ENCODE results near the gene CCND1.

Gene CCND1

DNA sequence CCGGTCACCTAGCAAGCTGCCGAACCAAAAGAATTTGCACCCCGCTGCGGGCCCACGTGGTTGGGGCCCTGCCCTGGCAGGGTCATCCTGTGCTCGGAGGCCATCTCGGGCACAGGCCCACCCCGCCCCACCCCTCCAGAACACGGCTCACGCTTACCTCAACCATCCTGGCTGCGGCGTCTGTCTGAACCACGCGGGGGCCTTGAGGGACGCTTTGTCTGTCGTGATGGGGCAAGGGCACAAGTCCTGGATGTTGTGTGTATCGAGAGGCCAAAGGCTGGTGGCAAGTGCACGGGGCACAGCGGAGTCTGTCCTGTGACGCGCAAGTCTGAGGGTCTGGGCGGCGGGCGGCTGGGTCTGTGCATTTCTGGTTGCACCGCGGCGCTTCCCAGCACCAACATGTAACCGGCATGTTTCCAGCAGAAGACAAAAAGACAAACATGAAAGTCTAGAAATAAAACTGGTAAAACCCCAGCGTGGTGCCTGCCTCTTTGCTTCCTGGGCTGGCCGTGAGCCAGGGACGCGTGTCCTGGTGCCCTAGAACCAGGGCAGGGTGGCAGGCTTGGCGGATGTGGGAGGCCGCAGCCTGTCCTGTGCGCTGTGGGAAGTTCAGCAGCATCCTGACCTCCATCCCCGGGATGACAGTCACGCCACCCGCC is 13.2 kb downstream of the CCND1 start:
- no peak for DNase-seq

DNA sequence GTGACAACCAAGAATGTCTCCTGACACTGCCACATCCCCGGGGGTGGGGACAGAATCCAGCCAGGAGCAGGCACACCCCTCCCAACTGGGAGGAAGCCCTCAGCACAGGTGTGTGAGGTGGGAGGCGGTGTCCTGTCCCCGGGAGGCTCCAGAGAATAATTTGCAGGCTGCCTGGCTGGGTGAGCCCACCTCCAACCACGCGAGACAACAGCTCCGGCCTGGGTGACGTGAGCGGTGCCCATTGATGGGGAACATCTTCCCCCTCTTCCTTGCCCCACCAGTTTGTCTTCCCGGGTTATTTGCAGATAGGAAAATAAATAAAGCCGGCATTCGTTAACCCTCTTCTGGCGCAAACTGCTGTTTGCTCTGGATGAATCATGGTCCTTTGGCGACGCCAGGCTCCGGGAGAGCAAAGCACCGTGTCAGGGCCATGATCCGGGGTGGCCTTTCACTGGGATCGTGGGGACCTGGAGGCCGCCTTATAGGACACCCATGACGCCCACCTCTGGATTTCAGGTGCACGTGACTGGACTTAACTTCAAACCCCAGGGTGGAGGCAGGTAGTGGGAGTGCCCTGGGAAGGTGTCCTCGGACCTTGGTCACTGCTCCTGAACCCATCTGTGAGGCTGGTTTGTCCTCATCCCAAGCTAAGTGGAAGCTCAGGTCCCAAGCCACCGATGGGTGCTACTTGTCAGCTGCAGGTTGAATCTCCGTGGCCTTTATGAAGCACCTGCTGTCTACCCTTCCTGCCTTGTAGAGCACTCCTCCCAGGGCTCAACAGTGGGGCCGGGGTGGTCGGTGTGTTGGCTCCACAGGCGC is 13.9 kb downstream of the CCND1 start:
- DNase-seq, result no peak

- no peak for DNase-seq
Measured at GRCh38 chr11:69655479-69656428, 14.8 kb downstream of the CCND1 start.

- DNase-seq, result no peak
Measured at GRCh38 chr11:69656536-69657455, 15.8 kb downstream of the CCND1 start.

- DNase-seq, result no peak
Measured at GRCh38 chr11:69657456-69657910, 16.5 kb downstream of the CCND1 start.

- DNase-seq, result no peak
Measured at GRCh38 chr11:69657911-69658625, 17.1 kb downstream of the CCND1 start.

- DNase-seq, result no peak
Measured at GRCh38 chr11:69658626-69659450, 17.9 kb downstream of the CCND1 start.

- no peak for DNase-seq
Measured at GRCh38 chr11:69659591-69659990, 18.6 kb downstream of the CCND1 start.

DNA sequence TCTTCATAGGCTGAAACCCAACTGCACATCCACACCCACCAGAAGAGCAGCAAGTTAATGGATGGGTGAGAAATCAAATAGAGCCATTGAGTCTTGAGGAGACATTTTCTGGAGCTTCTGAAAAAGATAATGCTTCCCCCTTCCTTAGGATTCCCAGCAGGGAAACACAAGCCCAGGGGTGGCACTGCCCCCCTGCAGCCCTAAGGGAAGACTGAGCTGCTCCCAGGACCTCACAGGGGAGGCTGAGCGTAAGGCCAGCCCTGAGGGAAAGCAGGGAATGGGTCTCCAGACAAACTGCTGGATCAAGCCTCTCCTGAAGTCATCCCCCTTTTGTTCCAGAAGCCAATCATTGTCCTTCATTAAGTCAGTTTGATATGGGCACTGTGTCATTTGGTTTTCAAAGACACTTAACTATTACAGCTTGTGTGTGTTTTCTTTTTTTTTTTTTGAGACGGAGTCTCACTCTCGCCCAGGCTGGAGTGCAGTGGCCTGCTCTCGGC is 19.1 kb downstream of the CCND1 start:
- no peak for DNase-seq

DNA sequence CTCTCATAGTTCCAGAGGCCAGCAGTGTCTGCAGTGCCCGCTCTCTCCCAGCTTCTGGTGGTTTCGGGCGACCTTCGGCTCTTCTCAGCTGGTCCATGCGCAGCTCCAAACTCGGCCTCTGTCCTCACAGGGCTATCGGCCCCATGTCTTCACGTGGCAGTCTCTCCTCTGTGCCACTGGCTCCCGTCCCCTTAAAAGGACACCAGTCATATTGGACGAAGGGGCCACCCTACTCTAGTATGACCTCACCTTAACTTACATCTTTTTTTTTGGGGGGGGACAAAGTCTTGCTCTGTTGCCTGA is 20.4 kb downstream of the CCND1 start:
- no peak for DNase-seq

- no peak for DNase-seq
Measured at GRCh38 chr11:69662021-69662698, 21.2 kb downstream of the CCND1 start.

- no peak for DNase-seq
Measured at GRCh38 chr11:69662806-69663205, 21.9 kb downstream of the CCND1 start.

GRCh38 chr11:69663326-69663725 is 22.4 kb downstream of the CCND1 start:
- no peak for DNase-seq

DNA sequence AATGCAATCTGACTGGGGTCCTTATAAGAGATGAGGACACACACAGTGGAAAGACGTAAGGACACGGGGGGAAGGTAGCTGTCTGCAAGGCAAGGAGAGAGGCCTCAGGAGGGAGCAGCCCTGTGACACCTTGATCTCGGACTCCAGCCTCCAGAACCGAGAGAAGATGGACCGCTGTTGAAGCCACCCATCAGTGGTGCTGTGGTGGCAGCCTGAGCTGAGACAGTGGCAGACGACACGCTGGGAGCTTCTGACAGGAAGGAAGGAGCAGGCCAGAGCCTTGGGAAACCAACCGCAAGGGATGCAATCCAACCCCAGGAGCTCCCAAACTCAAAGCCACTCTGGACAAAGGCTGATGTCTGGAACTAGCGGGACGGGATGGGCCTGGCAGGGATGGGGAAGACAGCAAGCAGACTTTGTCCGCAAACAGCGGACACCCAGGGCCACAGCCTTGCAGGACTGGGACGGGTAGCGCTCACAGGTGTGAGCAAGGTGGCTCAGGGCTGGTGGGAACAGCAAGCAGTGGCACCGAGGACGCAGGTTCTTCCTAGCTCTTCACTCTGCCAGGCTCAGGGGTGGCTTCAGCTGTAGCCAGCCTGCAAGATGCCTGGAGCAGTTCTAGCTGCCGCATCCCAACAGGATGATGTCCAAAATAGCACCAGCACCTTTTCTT is 23.3 kb downstream of the CCND1 start:
- no peak for DNase-seq

GRCh38 chr11:69664901-69665300 is 23.9 kb downstream of the CCND1 start:
- DNase-seq, result no peak

DNA sequence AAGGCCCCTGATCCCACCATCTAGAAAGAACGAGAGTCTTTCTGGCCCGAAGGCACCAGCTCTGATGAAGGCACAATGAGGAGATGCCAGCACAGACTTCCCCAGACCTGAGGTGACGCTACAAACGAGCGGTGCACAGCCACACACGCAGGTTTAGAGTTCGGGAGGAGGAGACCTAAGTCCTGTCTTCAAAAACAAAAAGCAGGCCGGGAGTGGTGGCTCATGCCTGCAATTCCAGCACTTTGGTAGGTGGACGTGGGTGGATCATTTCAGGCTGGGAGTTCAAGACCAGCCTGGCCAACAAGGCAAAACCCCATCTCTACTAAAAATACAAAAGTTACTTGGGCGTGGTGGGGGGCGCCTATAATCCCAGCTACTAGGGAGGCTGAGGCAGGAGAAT is 24.7 kb downstream of the CCND1 start:
- DNase-seq, result no peak

DNA sequence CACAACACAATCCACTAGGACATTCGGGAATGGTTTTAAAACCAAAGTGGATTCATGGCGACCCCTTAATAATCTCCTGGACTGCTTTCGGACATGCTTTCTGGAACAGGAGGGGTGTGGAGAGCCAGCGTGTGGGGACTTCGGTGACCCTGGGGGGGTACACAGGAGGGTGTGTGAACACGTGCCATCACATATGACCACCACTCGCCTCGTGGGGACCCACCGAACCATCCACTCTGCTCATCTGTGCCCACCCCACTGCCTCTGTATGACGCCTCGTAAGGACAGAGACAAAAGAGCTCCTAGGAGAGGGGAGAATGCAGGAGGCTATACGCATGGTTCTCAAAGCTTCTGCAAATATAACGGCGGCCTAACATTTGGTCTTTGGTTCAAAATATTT is 25.3 kb downstream of the CCND1 start:
- no peak for DNase-seq

DNA sequence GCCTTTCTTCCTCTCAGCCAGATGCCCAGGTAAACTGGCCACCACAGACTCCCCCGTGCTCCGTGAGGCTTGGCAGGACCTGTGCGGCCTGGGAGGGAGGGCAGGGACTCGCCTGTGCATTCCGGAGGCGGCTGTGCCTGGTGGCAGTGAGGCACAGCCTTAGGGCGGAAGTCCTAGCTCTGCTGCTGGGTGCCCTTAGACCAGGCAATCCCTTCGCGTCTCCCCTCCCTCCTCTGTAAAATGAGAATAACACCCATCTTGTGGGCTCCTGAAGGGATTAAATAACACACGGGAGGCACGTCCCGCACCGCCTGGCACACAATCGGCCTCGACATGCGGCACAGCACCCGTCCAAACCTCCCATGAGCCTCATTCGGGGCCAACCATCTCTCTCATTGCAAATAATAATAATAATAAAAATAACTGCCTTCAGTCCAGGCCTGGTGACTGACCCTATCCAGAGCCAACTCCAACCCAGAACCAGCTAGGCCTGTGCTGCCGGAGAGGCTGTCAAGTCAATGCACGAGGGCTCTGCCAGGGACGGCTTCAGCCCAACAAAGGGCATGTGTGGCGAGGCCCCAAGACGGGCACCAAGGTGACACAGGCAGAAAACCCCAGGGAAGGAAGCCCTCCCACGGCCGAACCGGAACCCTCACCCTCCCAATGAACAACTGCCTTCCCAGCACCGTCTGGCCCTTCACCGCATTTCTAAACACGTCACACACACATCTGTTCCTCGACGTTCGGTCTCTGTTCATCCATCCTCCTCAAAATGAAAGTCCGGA is 26.0 kb downstream of the CCND1 start:
- DNase-seq, result no peak
